Heart left ventricle (tissue), 13 donors: ENCODE results near the gene MACROH2A2.

Experiments
- POLR2A ChIP-seq, 2 donors: fragments of 450-650 bp; IDR thresholded peaks; one replicate each; pipeline ENCODE4 v1.6.1; 2017; ENCODE audit warnings: antibody characterized with exemption in 2 of 2, mild to moderate bottlenecking in 2 of 2, moderate library complexity in 2 of 2
- TF ChIP-seq, protein P1 (sequence below), 12 donors: fragments of 200-600 bp; sonication (generic) in 4 of 12; IDR thresholded peaks; one replicate each; pipeline versions ENCODE4 v1.5.0 to v1.8.0; 2018 to 2022; ENCODE audit warnings: antibody characterized with exemption in 12 of 12, mild to moderate bottlenecking in 5 of 12
- donor health status: ischemic (EF 13 %, LVEDD 7.1; RV severe dilation, severe dysfunction).
- donor health status: DM: no; HTN: yes; CAD: no.
- donor health status: DM: no; HTN: no; CAD: no.
- donor health status: ischemic (EF 25% LVEDD 6.9; RV normal size, moderate dysfunction).
- donor health status: ischemic (EF 25% LVEDD 5.7; RV mildly dilated, moderate dysfunction).
- donor health status: ischemic (EF 35%, LVEDD 5.7; RV mildly dilated, moderate dysfunction).
- donor health status: nonischemic (EF 11% LVEDD 7.7; RV severe dilation, severe dysfunction).
- donor health status: DM: yes; HTN: yes; CAD: no.
- donor health status: PGD.
- donor health status: ischemic (EF 29% LVEDD 5.4; RV normal size, mild dysfunction).
- donor health status: nonischemic (EF 23%, LVEDD 6.1; RV moderate dilation, normal function).

- no peak for TF ChIP-seq POLR2A (IDR thresholded peaks at IDR 0.05)
- TF ChIP-seq, protein P1, sequence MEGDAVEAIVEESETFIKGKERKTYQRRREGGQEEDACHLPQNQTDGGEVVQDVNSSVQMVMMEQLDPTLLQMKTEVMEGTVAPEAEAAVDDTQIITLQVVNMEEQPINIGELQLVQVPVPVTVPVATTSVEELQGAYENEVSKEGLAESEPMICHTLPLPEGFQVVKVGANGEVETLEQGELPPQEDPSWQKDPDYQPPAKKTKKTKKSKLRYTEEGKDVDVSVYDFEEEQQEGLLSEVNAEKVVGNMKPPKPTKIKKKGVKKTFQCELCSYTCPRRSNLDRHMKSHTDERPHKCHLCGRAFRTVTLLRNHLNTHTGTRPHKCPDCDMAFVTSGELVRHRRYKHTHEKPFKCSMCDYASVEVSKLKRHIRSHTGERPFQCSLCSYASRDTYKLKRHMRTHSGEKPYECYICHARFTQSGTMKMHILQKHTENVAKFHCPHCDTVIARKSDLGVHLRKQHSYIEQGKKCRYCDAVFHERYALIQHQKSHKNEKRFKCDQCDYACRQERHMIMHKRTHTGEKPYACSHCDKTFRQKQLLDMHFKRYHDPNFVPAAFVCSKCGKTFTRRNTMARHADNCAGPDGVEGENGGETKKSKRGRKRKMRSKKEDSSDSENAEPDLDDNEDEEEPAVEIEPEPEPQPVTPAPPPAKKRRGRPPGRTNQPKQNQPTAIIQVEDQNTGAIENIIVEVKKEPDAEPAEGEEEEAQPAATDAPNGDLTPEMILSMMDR (IDR thresholded peaks at IDR 0.05): no peak
Measured at GRCh38 chr10:70147259-70147625, 94.6 kb downstream of the MACROH2A2 start.
